Skeletal muscle tissue (tissue), 4 donors: ENCODE results near the gene PLIN1. TPM values are rescaled to one million over a fixed set of nuclear protein-coding genes. Genes with fewer than 3 reads are reported as not detected.

Experiments
- H3K27ac ChIP-seq: one replicate; pipeline ENCODE4 v1.7.0; 2013; ENCODE audit warnings: mild to moderate bottlenecking, low read depth, low read length, inconsistent platforms
- H3K27me3 ChIP-seq, 3 donors: one replicate each; pipeline ENCODE4 v1.7.0; 2013; ENCODE audit warnings: low read length in 3 of 3; ENCODE audit not compliant: control insufficient read depth in 3 of 3, insufficient read depth in 3 of 3
- H3K36me3 ChIP-seq, 3 donors: one replicate each; pipeline ENCODE4 v1.7.0; 2013; ENCODE audit warnings: low read length in 3 of 3; ENCODE audit not compliant: control insufficient read depth in 3 of 3, insufficient read depth in 3 of 3
- H3K4me1 ChIP-seq, 3 donors: one replicate each; pipeline ENCODE4 v1.7.0; 2013; ENCODE audit warnings: low read length in 3 of 3, mild to moderate bottlenecking in 3 of 3; ENCODE audit not compliant: control insufficient read depth in 3 of 3, insufficient read depth in 3 of 3
- H3K4me3 ChIP-seq, 3 donors: one replicate each; pipeline ENCODE4 v1.7.0; 2013; ENCODE audit warnings: low read length in 3 of 3
- H3K9ac ChIP-seq, 3 donors: one replicate each; pipeline ENCODE4 v1.7.0; 2013; ENCODE audit warnings: low read length in 3 of 3, mild to moderate bottlenecking in 3 of 3, moderate library complexity in 2 of 3, low read depth in 1 of 3
- H3K9me3 ChIP-seq, 3 donors: one replicate each; pipeline ENCODE4 v1.7.0; 2013; ENCODE audit warnings: low read length in 3 of 3; ENCODE audit not compliant: control insufficient read depth in 3 of 3
- total RNA-seq: library from RNA; depleted of rRNA; stranded (reverse); fragments of >200 nt; gene quantifications from one replicate; pipeline ENCODE4 v1.2.3, GENCODE V29; 2014
- donor health status: Osteomylitis.

PLIN1 gene
- total RNA-seq, 1 donor from 2014 or later: 39.7 TPM

GRCh38 chr15:89630260-89630659 lies 48.9 kb downstream of the PLIN1 start:
- Histone ChIP-seq H3K9me3 (no peaks in the 10 kb centered on the region), H3K27ac (no peak overlapping the region), H3K4me1 (no peaks in the 10 kb centered on the region), H3K4me3 (no peak overlapping the region), H3K36me3 (peaks cover 0 to 33% (median 8%) of the 10 kb centered on the region in 3 donors), H3K27me3 (peaks cover 0 to 3% (median 0%) of the 10 kb centered on the region in 3 donors), H3K9ac (no peak overlapping the region)

- H3K36me3 ChIP-seq: peaks cover 0 to 33% (median 8%) of the 10 kb centered on the region in 3 donors
- no peak overlapping the region for H3K9ac ChIP-seq
- H3K4me3 ChIP-seq: no peak overlapping the region
Measured at GRCh38 chr15:89629829-89630228, 49.3 kb downstream of the PLIN1 start.

GRCh38 chr15:89628806-89629715 lies 50.1 kb downstream of the PLIN1 start:
- Histone ChIP-seq H3K4me3 (no peak overlapping the region), H3K9ac (no peak overlapping the region), H3K27me3 (peaks cover 0 to 3% (median 0%) of the 10 kb centered on the region in 3 donors), H3K27ac (no peak overlapping the region), H3K4me1 (no peaks in the 10 kb centered on the region), H3K9me3 (no peaks in the 10 kb centered on the region), H3K36me3 (peaks cover 0 to 33% (median 8%) of the 10 kb centered on the region in 3 donors)

More at GRCh38 chr15:89629829-89630228, 49.3 kb downstream of the PLIN1 start:
- Histone ChIP-seq H3K9me3 (no peaks in the 10 kb centered on the region), H3K27ac (no peak overlapping the region), H3K4me1 (no peaks in the 10 kb centered on the region), H3K27me3 (peaks cover 0 to 3% (median 0%) of the 10 kb centered on the region in 3 donors)

- Histone ChIP-seq H3K9me3 (no peaks in the 10 kb centered on the region), H3K27me3 (peaks cover 0 to 3% (median 0%) of the 10 kb centered on the region in 3 donors), H3K4me1 (no peaks in the 10 kb centered on the region), H3K4me3 (no peak overlapping the region), H3K27ac (no peak overlapping the region), H3K36me3 (peaks cover 0 to 28% (median 8%) of the 10 kb centered on the region in 3 donors), H3K9ac (no peak overlapping the region)
Measured at GRCh38 chr15:89628301-89628700, 50.9 kb downstream of the PLIN1 start.

- Histone ChIP-seq H3K27ac (no peak overlapping the region), H3K27me3 (peaks cover 0 to 3% (median 0%) of the 10 kb centered on the region in 3 donors), H3K9me3 (no peaks in the 10 kb centered on the region), H3K4me1 (no peaks in the 10 kb centered on the region), H3K9ac (no peak overlapping the region), H3K4me3 (no peak overlapping the region), H3K36me3 (peaks cover 0 to 28% (median 8%) of the 10 kb centered on the region in 3 donors)
Measured at GRCh38 chr15:89627256-89627970, 51.8 kb downstream of the PLIN1 start.

GRCh38 chr15:89625716-89626115 lies 53.5 kb downstream of the PLIN1 start:
- Histone ChIP-seq H3K4me3 (no peak overlapping the region), H3K27ac (no peak overlapping the region), H3K9ac (no peak overlapping the region), H3K27me3 (peaks cover 0 to 3% (median 0%) of the 10 kb centered on the region in 3 donors), H3K9me3 (no peaks in the 10 kb centered on the region), H3K4me1 (no peaks in the 10 kb centered on the region), H3K36me3 (peaks cover 0 to 13% (median 5%) of the 10 kb centered on the region in 3 donors)

- Histone ChIP-seq H3K27ac (no peak overlapping the region), H3K36me3 (peaks cover 0 to 2% (median 0%) of the 10 kb centered on the region in 3 donors), H3K9ac (no peak overlapping the region), H3K9me3 (no peaks in the 10 kb centered on the region), H3K27me3 (peaks cover 0 to 3% (median 0%) of the 10 kb centered on the region in 3 donors), H3K4me1 (no peaks in the 10 kb centered on the region), H3K4me3 (no peak overlapping the region)
Measured at GRCh38 chr15:89623165-89623564, 56.0 kb downstream of the PLIN1 start.

GRCh38 chr15:89621547-89621946 lies 57.6 kb downstream of the PLIN1 start:
- H3K27me3 ChIP-seq: peaks cover 0 to 3% (median 0%) of the 10 kb centered on the region in 3 donors
- H3K4me3 ChIP-seq: no peak overlapping the region
- H3K36me3 ChIP-seq: no peaks in the 10 kb centered on the region

GRCh38 chr15:89616228-89616627 lies 62.9 kb downstream of the PLIN1 start:
- Histone ChIP-seq H3K27ac (no peak overlapping the region), H3K4me1 (no peaks in the 10 kb centered on the region), H3K4me3 (no peak overlapping the region), H3K27me3 (no peaks in the 10 kb centered on the region), H3K36me3 (no peaks in the 10 kb centered on the region), H3K9ac (no peak overlapping the region), H3K9me3 (peaks cover 0 to 4% (median 2%) of the 10 kb centered on the region in 3 donors)

More at GRCh38 chr15:89621547-89621946, 57.6 kb downstream of the PLIN1 start:
- no peak overlapping the region for H3K9ac ChIP-seq
- no peak overlapping the region for H3K27ac ChIP-seq
- H3K9me3 ChIP-seq: no peaks in the 10 kb centered on the region
- no peaks in the 10 kb centered on the region for H3K4me1 ChIP-seq
